ENCODE results near the gene TRAPPC6A. TPM values are rescaled to one million over a fixed set of nuclear protein-coding genes. Genes with fewer than 3 reads are reported as not detected.

Gene TRAPPC6A
- total and polyA plus RNA-seq, 9 of the 15 experiments (the other 6 are each of a cell fraction or from before 2014, with no cell fraction given), result 0.82 to 23.6 (median 11.6) TPM

GRCh38 chr19:45217193-45217956 lies 39.3 kb upstream of the TRAPPC6A start:
- CTCF ChIA-PET (ENCODE audit: low intra/inter-chr PET ratio), result no interaction called here
- Histone ChIP-seq H4K20me1 (replicated peaks; ENCODE audit: control insufficient read depth, insufficient read depth, low read length) (no peaks in the 10 kb centered on the region), H3K4me1 (replicated peaks in 1 of 2; ENCODE audit: control insufficient read depth in 2 of 2, insufficient read depth in 2 of 2, low read length in 2 of 2) (peaks cover 11 to 26% of the 10 kb centered on the region in 2 experiments; a peak in 4 of 5 replicates), H3K27ac (ENCODE audit: extremely low read depth, low read depth, low read length) (no peak overlapping the region), H3K9ac (ENCODE audit: insufficient read depth in 1 of 2, low read depth in 2 of 2, low read length in 2 of 2) (no peak overlapping the region), H3K4me3 (no peak overlapping the region), H3K9me1 (ENCODE audit: control insufficient read depth, insufficient read depth, low read length) (no peaks in the 10 kb centered on the region), H3K27me3 (ENCODE audit: control insufficient read depth in 2 of 2, insufficient read depth in 2 of 2, low read length in 2 of 2) (no peaks in the 10 kb centered on the region), H2AFZ (ENCODE audit: low read depth, low read length) (no peak overlapping the region), H3K9me3 (replicated peaks; ENCODE audit: control insufficient read depth, insufficient read depth, low read depth, low read length) (no peaks in the 10 kb centered on the region), H3K4me2 (ENCODE audit: insufficient read depth, low read length) (no peak overlapping the region), H3K79me2 (ENCODE audit: control insufficient read depth, insufficient read depth, low read length) (no peaks in the 10 kb centered on the region), H3K36me3 (ENCODE audit: control insufficient read depth, insufficient read depth, low read length) (no peaks in the 10 kb centered on the region; the same call in 2 of the 3 replicates)
- POLR2A ChIA-PET, result no interaction called here
- DNase-seq (ENCODE audit: extremely low read depth in 1 of 4, low spot score in 3 of 4) (no peak), ATAC-seq (no peak), FAIRE-seq (no peak)
- intact Hi-C loops (cut with micrococcal nuclease) (no loop called here), in situ Hi-C loops (cut with MboI) (no loop called here)
- BruUV-seq (replicated peaks), result no TSS peak
- WGBS (ENCODE audit: insufficient coverage, low coverage, missing lambda C conversion rate), result 86% methylated on average over 32 of the region's 46 CpGs
- TF ChIP-seq ZBTB17 (CRISPR knock-in tag; IDR thresholded peaks at IDR 0.05) (no peak), RBBP5 (IDR thresholded peaks at IDR 0.05; ENCODE audit: borderline replicate concordance, insufficient read depth, low read length, poor library complexity, severe bottlenecking) (no peak), CEBPB (tag; IDR thresholded peaks at IDR 0.05) (no peak), RERE (CRISPR knock-in tag; IDR thresholded peaks at IDR 0.05; ENCODE audit: borderline replicate concordance) (no peak), CREB1 (IDR thresholded peaks at IDR 0.05) (no peak), CREB1 (CRISPR knock-in tag; IDR thresholded peaks at IDR 0.05) (no peak), FOXM1 (IDR thresholded peaks at IDR 0.05; ENCODE audit: low read depth) (no peak), FOXM1 (CRISPR knock-in tag; IDR thresholded peaks at IDR 0.05; ENCODE audit: low read depth) (no peak), KDM5B (IDR thresholded peaks at IDR 0.05; ENCODE audit: insufficient replicate concordance, low read depth, low read length) (no peak), TFE3 (CRISPR knock-in tag; IDR thresholded peaks at IDR 0.05) (no peak)
- TF ChIP-seq, protein P1, sequence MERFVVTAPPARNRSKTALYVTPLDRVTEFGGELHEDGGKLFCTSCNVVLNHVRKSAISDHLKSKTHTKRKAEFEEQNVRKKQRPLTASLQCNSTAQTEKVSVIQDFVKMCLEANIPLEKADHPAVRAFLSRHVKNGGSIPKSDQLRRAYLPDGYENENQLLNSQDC (CRISPR knock-in tag; IDR thresholded peaks at IDR 0.05), result no peak

Data from K562 (cell line).